CD4-positive, alpha-beta T cell treated with Interleukin-4 for 1 hour (primary cell): ENCODE data around the gene HYAL4.
"Not testable (repeated sequence)": the region's sequence is repeated elsewhere in the genome, so short reads cannot be mapped to it uniquely, and the experiment has no call there.

Experiments
- DNase-seq, 2 donors: peaks; one replicate each; pipeline ENCODE4 v3.0.0-alpha.2; 2020 to 2022

HYAL4 gene

DNA sequence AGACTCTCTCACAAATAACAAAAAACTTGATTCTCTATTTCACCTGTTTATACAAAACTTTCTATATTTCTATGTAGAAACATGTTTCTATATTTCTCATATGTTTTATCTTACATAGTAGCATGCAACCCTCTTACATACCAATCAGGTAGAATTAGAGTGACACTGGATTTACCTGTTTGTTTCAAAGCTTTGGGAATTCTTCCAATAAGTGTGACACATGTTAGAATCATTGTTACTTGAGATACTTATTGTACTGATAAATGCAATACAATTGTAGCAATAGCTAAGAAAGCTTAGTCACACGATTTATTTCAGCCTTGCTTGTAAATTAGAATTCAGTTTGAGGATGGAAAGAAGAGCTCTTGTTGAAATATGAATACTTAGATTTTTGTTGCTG is 4.9 kb downstream of the HYAL4 start:
- DNase-seq = no peak

- DNase-seq = not testable (repeated sequence)
These were observed 6.4 kb downstream of the HYAL4 start for GRCh38 chr7:123851404-123851803.

- DNase-seq = not testable (repeated sequence)
These were observed 9.3 kb downstream of the HYAL4 start for GRCh38 chr7:123854291-123854690.

DNA sequence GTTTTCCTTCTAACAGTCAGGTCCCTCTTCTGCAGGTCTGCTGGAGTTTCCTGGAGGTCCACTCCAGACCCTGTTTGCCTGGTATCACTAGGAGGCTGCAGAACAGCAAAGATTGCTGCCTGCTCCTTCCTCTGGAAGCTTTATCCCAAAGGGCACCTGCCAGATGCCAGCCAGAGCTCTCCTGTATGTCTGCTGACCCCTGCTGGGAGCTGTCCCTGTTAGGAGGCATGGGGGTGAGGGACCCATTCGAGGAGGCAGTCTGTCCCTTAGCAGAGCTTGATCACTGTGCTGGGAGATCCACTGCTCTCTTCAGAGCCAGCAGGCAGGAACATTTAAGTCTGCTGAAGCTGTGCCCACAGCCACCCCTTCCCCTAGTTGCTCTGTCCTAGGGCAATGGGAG is 11.5 kb downstream of the HYAL4 start:
- DNase-seq = not testable (repeated sequence)

- DNase-seq = no peak
These were observed 15.9 kb downstream of the HYAL4 start for GRCh38 chr7:123860848-123861247.

- DNase-seq = no peak
These were observed 17.8 kb downstream of the HYAL4 start for GRCh38 chr7:123862775-123863174.

GRCh38 chr7:123863461-123863860 is 18.5 kb downstream of the HYAL4 start:
- DNase-seq = no peak

DNA sequence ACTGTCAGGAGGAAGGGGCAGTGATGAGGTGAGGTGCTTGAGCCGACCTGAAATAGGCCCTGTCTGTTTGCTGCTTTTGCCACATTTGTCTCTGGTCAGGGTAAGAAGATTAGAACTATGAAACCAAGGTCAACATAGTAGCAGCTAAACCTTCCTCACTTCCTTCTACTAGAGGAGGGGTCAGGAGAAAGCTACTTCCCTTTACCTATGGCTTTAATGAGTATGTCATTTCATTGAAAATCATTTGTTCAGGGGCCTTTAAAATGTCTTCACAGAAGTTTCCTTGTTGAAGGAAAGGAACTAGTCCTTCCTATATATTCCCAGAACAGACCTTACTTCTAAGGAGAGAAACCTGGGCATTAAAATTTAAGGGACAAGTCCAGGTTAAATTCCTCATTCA is 19.0 kb downstream of the HYAL4 start:
- DNase-seq = no peak

DNA sequence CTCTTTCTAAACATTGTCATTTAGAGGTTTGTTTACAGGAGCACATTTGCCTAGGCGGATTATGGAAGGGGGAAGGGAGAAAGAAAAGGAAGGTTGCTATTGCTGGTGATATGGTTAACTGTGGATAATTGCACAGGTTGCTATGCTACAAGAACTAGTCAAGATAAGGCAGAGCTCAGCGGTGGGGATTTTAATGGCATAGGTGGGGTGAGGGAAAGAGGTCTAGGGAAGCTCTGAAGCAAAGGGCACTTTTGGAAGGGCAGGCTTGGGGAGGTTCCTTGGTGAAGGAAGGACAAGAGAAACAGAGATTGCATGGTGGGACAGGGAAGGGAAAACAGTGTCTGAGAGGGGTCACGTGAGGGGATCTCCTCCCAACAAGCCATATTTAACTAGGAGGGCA is 19.5 kb downstream of the HYAL4 start:
- DNase-seq = no peak

DNA sequence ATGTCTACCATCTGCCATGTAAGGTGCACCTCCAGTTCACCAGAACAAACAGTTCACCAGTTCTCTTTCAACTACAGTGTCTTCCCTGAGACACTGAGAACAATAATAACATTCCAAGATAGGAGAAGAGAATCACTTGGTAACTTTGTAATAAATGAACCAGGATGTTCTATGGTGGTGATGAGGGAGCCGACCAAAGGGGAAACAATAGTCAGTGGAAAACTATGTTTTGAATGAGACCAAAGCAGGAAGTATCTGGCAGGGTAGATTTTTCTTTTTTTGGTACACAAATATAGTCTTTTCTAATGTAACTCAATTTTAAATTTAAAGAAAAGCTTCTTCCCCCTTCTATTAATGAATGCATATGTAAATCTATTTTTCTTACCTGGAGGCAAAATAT is 20.0 kb downstream of the HYAL4 start:
- no peak for DNase-seq

DNA sequence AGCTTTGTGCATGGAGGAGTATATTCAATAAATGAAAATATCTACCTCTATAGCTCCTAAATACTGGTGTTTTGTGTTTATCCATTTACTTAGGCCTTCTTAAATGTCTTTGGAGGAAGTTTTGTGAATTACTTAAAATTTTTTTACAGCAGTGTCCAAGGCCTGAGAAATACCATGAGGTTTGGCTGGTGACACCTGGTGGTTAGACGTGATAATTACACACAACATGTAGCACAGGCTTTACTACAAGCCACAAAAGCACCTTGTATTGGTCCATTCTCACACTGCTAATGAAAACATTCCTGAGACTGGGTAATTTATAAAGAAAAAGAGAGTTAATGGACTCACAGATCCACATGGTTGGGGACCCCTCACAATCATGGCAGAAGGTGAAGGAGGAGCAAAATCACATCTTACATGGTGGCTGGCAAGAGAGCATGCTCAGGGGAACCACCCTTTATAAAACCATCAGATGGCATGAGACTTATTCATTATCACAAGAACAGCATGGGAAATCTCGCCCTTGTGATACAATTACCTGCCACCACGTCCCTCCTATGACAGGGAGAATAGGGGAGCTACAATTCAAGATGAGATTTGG is 20.6 kb downstream of the HYAL4 start:
- DNase-seq = peak; percentile 29 to 55

- no peak for DNase-seq
These were observed 22.3 kb downstream of the HYAL4 start for GRCh38 chr7:123867225-123867624.

DNA sequence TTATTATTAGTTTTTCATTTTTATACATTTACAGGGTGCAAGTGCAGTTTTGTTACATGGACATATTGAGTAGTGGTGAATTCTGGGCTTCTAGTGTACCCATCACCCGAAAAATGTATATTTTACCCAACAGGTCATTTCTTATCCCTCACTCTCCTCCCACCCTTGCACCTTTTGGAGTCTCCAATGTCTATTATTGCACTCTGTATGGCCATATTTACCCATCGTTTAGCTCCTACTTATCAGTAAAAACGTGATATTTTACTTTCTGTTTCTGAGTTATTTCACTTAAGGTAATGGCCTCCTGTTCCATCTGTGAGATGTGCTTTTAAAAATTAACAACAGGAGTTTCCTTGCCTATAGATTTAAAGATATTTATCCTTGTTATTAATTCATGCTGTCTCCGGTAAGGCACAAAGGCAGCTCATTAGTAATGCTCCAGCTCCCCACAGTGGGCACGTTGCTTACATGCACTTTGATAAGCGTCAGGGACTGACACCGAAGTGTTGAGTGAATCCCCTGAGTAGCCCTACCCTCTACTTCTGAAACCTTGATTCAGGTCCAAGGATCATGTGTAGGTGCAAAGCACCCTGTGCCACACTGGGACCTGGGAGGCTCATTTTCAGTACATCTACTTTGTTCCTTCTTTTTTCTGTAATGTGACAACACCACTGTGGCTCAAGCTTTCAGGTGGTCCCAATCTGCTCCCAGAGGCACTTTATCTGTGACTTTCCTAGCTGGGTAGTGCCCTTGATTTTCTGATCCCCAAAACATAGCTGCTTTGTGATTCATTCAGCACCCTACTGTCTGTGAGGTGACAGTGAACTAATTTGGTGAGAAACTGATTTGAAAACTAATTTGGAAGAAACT is 27.3 kb downstream of the HYAL4 start:
- DNase-seq = peak; percentile 13 to 21

DNA sequence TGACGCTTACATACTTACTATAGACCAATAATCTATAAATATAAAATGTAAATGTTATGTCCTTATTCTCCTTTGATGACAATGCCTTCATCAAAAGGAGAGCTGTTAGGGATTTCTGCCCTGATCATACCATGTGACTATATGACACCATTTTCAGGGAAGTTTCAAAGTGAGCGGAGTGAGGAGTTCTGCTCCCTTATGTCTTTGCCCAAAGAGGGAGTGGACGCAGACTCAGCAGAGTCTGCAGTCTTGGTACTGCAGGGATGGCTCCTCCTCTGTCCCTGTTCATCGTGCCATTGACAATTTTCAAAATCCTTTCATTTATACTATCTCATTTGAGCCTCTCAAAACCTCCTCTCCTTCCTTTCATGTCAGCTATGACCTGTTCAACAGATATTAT is 27.9 kb downstream of the HYAL4 start:
- no peak for DNase-seq

- DNase-seq = no peak
These were observed 31.7 kb downstream of the HYAL4 start for GRCh38 chr7:123876557-123877256.

DNA sequence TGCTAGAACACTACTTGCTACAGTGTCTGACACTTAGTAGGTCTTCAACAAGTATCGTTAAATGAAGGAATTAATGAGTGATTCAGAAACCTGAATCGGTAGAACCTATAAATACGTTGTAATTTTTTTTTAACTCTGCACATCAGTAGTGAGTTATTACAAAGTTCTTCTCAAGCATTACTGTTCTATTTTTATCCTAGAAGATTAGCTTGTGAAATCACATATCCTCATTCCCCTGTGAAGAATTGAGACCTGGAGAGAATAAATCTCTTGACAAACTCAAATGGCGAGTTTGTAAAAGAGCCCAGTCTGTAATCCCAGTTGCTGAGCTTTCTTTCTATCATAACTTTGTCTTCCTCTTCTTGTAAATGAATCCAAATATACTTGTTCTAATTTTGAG is 34.7 kb downstream of the HYAL4 start:
- no peak for DNase-seq

DNA sequence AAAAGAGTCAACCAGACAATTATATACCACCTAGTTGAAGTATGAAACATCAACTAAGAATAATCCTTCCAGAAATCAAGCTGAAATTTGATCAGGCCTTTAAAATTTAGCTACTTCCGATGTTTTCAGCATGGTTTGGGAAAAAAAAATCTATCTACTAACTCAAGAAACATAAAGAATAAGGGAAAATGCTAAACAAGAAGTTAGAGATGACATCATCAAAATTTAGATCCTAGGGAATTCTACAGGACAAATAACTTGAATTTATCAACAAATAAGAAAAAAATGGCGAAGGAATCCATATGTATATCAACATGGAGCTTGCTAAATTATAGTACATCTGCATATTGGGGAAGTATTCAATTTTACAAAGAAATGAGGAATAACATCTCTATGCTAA is 36.3 kb downstream of the HYAL4 start:
- DNase-seq = no peak

DNA sequence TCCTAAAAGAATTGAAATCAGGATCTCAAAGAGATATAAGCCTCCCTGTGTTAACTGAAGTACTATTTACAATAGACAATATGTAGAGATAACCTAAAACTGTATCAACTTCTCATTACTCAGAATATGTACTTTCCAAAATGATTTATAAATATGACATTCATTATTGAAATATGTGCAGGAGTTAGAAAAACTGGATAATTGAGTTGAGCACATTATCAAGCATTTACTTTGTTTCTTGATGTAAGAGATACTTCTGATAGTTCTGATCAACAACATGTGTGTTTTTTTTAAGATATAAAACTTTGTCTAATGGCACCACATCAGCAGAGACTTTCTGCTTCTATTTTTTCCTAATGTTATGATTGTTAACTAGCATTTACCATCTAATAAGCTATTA is 38.2 kb downstream of the HYAL4 start:
- no peak for DNase-seq

- DNase-seq = no peak
These were observed 43.2 kb downstream of the HYAL4 start for GRCh38 chr7:123888192-123888591.

DNA sequence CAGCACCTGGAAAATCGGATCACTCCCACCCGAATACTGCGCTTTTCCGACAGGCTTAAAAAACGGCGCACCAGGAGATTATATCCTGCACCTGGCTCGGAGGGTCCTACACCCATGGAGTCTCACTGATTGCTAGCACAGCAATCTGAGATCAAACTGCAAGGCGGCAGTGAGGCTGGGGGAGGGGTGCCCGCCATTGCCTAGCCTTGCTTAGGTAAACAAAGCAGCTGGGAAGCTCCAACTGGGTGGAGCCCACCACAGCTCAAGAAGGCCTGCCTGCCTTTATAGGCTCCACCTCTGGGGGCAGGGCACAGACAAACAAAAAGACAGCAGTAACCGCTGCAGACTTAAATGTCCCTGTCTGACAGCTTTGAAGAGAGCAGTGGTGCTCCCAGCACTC is 49.8 kb downstream of the HYAL4 start:
- DNase-seq = not testable (repeated sequence)

DNA sequence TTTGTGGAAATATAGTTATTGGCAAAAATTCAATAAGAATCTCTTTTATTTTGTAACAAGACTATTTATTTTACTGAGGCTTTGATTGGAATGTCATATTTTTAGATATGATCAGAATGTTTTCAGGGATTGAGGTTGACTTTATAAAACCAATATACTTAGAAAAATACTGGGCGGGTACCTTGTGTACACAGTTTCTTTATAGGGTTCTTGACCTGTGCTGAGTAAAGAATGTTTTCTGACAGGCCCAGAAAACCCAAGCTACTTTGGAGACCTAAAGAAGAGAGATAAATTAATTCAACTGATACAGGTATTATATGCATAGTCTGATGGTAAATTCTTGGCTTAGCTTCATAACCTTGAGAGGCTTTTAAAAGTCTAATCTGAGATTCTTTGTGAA is 56.1 kb downstream of the HYAL4 start:
- DNase-seq = no peak

DNA sequence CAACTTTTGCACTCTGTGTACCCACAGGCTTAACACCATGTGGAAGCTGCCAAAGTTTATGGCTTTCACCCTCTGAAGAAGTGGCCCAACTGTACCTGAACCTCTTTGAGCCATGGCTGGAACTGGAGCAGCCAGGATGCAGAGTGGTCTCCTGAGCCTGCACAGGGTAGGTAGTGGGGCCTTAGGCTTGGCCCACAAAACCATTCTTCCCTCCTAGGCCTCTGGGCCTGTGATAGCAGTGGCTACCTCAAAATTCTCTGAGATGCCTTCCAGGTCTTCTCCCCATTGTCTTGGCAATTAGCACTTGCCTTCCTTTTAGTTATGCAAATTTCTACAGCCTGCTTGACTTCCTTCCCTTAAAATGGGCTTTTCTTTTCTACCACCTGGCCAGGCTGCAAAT is 60.7 kb downstream of the HYAL4 start:
- no peak for DNase-seq

DNA sequence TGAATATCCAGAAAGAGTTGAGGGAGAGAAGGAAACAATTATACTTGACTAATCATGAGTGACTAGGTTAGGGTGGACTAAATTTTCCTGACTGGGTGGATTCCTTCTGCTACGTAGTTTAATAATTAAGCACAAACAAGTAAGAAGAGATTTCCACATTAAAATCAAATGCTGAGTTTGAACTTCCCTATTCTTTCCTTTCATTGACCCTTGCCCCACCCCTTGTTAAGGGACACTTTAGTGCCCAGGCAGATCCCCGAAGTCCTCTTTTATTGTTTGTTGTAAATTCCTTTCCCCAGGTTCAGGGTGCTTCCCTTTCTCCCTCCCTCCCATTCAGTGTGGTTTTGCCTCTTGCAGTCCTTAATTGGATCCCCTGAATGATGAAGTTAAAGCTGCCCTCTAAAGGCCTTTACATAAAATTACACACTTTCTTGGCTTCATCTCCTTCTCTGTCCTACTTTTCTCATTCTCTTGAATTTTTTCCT is 71.3 kb downstream of the HYAL4 start:
- DNase-seq = no peak

- DNase-seq = no peak
These were observed 72.9 kb downstream of the HYAL4 start for GRCh38 chr7:123917878-123918277.
